ENCODE results near the gene SOX10. TPM values are rescaled to one million over a fixed set of nuclear protein-coding genes. Genes with fewer than 3 reads are reported as not detected.

The SOX10 gene
- total and polyA plus RNA-seq, 7 donors = 0.10 to 0.36 (median 0.18) TPM; not detected in 2

DNA sequence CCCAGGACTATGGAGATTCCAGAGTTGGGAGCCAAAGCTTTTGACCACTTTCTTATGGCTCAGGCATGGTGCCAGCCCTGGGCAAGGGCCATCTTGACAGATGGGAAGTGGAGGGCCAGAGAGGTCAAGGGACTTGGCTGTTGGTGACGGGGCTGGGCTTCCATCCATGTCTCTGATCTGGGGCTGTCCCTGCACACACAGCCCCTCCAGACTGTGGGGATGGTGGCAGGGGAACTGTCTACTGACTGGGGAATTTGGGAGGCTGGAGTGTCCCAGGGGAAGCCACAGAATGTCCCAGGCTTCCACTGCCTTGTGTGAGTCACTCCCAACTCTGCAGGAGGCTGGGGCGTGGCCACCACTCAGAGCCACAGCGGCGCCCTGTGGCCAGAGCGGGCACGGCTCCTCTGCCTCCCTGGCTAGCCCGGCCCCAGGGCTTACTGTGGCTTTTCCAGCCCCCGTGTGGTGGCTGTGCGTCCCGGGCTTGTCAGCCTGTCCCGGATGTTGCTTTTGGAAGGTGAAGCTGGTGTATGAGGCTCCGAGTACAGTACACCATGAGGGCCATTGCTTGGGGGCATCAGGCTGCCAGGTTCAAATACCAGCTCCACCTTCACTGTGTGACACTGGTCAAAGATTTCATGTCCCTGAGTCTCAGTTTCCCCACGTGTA lies 50.5 kb downstream of the SOX10 start:
- 4 to 14% (median 5%) methylated on average over 13 of the region's 13 CpGs for WGBS, 3 donors

DNA sequence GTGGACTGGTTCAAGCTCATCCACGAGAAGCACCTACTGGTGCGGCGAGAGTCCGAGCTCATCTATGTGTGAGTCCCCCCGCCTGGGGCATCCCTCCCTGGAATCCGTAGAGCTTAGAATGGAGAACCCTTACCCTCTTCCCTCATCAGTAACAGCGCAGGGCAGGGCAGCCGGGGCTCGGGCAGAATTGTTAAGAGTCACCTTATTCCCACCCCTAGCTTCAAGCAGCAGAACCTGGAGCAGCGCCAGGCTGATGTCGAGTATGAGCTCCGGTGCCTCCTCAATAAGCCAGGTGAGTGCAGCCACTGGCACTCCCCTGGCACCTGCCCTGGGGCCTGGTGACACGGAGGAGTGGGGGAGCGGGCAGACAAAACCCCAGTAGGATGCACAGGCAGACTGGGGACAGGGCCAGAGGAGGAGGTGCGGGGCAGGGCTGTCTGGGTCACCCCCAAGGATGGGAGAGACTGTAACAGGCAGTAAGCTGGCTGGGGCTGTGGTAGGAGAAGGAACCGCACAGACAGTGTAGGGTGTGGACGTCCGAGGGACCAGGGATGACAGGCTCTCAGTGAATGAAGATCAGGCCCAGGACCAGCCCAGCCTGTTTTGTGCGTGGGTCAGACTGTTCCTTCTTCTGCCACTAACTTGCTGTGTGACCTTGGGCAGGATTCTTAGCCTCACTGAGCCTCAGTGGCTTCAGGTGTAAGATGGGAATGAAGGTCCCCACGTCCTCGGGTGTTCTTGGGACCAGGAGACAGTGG lies 51.4 kb downstream of the SOX10 start:
- DNase-seq = no peak
- Histone ChIP-seq H3K9me3 (no peaks in the 10 kb centered on the region), H3K4me1 (peaks cover 11% of the 10 kb centered on the region), H3K27ac (peak overlapping the region; percentile 54), H3K4me3 (no peak overlapping the region), H3K27me3 (ENCODE audit: insufficient read depth in 3 of 3, low read length in 2 of 3) (no peaks in the 10 kb centered on the region), H3K36me3 (ENCODE audit: insufficient read depth in 1 of 2, low read depth in 1 of 2) (peaks cover 4 to 45% of the 10 kb centered on the region in 2 donors)
- ATAC-seq = no peak
- no peak for TF ChIP-seq CTCF (IDR thresholded peaks at IDR 0.05)
- whole genome bisulfite sequencing, 3 donors = 77 to 82% (median 82%) methylated on average over 20 to 21 of the region's 21 CpGs
- intact Hi-C loops (cut with DNase I) = loop anchor here in 1 of 2 donors (2.0 to 10.0 kb wide), 3 partner anchors 26 to 118 kb away; partner anchors contain the start of gene MICALL1

More for the DNA sequence above, 50.5 kb downstream of the SOX10 start:
- H3K9me3 ChIP-seq = no peaks in the 10 kb centered on the region
- intact Hi-C loops (cut with DNase I) = loop anchor here in 1 of 2 donors (2.0 to 10.0 kb wide), 3 partner anchors 27 to 119 kb away; partner anchors contain the start of gene MICALL1
- H3K4me3 ChIP-seq = no peak overlapping the region
- peak; percentile 92 for TF ChIP-seq CTCF (IDR thresholded peaks at IDR 0.05)
- ATAC-seq (peak; percentile 98 to 99 (median 98)), DNase-seq (peak; percentile 91 to 96)
- peak overlapping the region; percentile 54 for H3K27ac ChIP-seq
- peaks cover 11% of the 10 kb centered on the region for H3K4me1 ChIP-seq
- peaks cover 4 to 42% of the 10 kb centered on the region in 2 donors for H3K36me3 ChIP-seq (ENCODE audit: insufficient read depth in 1 of 2, low read depth in 1 of 2)
- no peaks in the 10 kb centered on the region for H3K27me3 ChIP-seq (ENCODE audit: insufficient read depth in 3 of 3, low read length in 2 of 3)

GRCh38 chr22:37932401-37932800 lies 52.0 kb downstream of the SOX10 start:
- 85 to 88% (median 87%) methylated on average over 10 of the region's 10 CpGs for WGBS, 3 donors
- Histone ChIP-seq H3K27ac (no peak overlapping the region), H3K4me1 (peaks cover 11% of the 10 kb centered on the region), H3K27me3 (ENCODE audit: insufficient read depth in 3 of 3, low read length in 2 of 3) (no peaks in the 10 kb centered on the region), H3K36me3 (ENCODE audit: insufficient read depth in 1 of 2, low read depth in 1 of 2) (peaks cover 6 to 45% of the 10 kb centered on the region in 2 donors), H3K4me3 (no peak overlapping the region), H3K9me3 (no peaks in the 10 kb centered on the region)
- TF ChIP-seq CTCF (IDR thresholded peaks at IDR 0.05) = no peak
- DNase-seq (no peak), ATAC-seq (no peak)
- intact Hi-C loops (cut with DNase I) = loop anchor here in 1 of 2 donors (2.0 to 10.0 kb wide), 3 partner anchors 26 to 118 kb away; partner anchors contain the start of gene MICALL1

DNA sequence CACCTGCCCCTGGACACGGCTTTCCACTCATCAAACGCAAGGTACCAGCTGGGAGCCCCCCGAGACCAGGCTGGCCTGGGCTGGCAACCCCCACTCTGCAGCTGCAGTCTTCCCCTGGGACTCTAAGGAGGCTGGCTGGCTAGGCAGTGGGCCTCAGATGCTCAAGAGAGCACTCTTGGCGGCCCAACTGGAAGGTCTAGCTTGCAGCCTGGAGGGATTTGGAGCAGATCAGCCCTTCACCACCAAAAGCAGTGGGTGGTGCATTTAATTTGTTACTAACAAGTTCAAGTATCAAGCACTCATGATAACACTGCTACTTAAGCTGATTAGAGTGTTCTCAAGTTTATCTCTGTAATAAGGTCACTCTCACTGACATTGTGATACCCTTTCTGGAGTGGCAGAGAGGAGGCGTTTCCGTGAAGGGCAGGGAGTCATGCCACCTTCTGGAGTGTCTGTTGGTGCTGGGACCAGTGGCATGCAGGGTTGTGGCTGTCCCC lies 52.4 kb downstream of the SOX10 start:
- Histone ChIP-seq H3K36me3 (ENCODE audit: insufficient read depth in 1 of 2, low read depth in 1 of 2) (peaks cover 7 to 45% of the 10 kb centered on the region in 2 donors), H3K9me3 (no peaks in the 10 kb centered on the region), H3K27me3 (ENCODE audit: insufficient read depth in 3 of 3, low read length in 2 of 3) (no peaks in the 10 kb centered on the region), H3K4me3 (no peak overlapping the region), H3K27ac (no peak overlapping the region), H3K4me1 (peaks cover 11% of the 10 kb centered on the region)
- 76 to 86% (median 76%) methylated on average over 6 of the region's 6 CpGs for WGBS, 3 donors
- ATAC-seq (no peak), DNase-seq (no peak)
- intact Hi-C loops (cut with DNase I) = loop anchor here in 1 of 2 donors (2.0 to 10.0 kb wide), 3 partner anchors 25 to 117 kb away; partner anchors contain the start of gene MICALL1
- TF ChIP-seq CTCF (IDR thresholded peaks at IDR 0.05) = no peak
